Keratinocyte (primary cell): ENCODE measurements around the gene CYP3A4. TPM values are rescaled to one million over a fixed set of nuclear protein-coding genes. Genes with fewer than 3 reads are reported as not detected.
"Not testable (repeated sequence)": the region's sequence is repeated elsewhere in the genome, so short reads cannot be mapped to it uniquely, and the experiment has no call there.

Experiments
- DNase-seq: peaks from one replicate; pipeline ENCODE4 v3.0.0-alpha.2; 2011; ENCODE audit warnings: low read depth, missing footprints, low spot score
- FAIRE-seq: peaks from 2 replicates; lab custom pipeline; 2011; peaks lifted over from hg19 to GRCh38; lab: Jason Lieb, UNC
- H2AFZ ChIP-seq: 2 replicates; pipeline ENCODE4 v1.6.0; 2012; ENCODE audit warnings: low read length, control low read depth, inconsistent platforms; ENCODE audit not compliant: control insufficient read depth
- H3K27ac ChIP-seq: 2 replicates; pipeline ENCODE4 v1.5.1; 2011; ENCODE audit warnings: low read length; ENCODE audit not compliant: control insufficient read depth, insufficient read depth
- H3K27me3 ChIP-seq: 3 replicates; pipeline ENCODE4 v1.6.0; 2011; ENCODE audit warnings: low read length; ENCODE audit not compliant: control insufficient read depth, insufficient read depth; ENCODE audit errors: extremely low read depth
- H3K36me3 ChIP-seq, 2 experiments: 2 replicates in 1 of 2; 3 replicates in 1 of 2; pipeline ENCODE4 v1.5.1; 2011; ENCODE audit warnings: low read length in 2 of 2, mild to moderate bottlenecking in 1 of 2; ENCODE audit not compliant: control insufficient read depth in 2 of 2, insufficient read depth in 2 of 2; ENCODE audit errors: extremely low read depth in 1 of 2
- H3K4me1 ChIP-seq: 3 replicates; pipeline ENCODE4 v1.5.1; 2011; ENCODE audit warnings: low read length; ENCODE audit not compliant: control insufficient read depth, insufficient read depth; ENCODE audit errors: extremely low read depth
- H3K4me2 ChIP-seq: 3 replicates; pipeline ENCODE4 v1.6.0; 2011; ENCODE audit warnings: low read depth, low read length; ENCODE audit not compliant: control insufficient read depth, insufficient read depth; ENCODE audit errors: extremely low read depth
- H3K4me3 ChIP-seq, 3 experiments: fragments of 200-600 bp in 1 of 3; sonication (generic) in 1 of 3; 2 replicates in 2 of 3; 3 replicates in 1 of 3; pipeline ENCODE4 v1.5.1; 2011 to 2016; ENCODE audit warnings: low read length in 3 of 3, mild to moderate bottlenecking in 3 of 3, control low read depth in 2 of 3, inconsistent platforms in 1 of 3, low read depth in 1 of 3, mixed read lengths in 1 of 3, mixed run types in 1 of 3, moderate library complexity in 1 of 3; ENCODE audit not compliant: control insufficient read depth in 2 of 3, insufficient read depth in 2 of 3; ENCODE audit errors: extremely low read depth in 1 of 3
- H3K79me2 ChIP-seq: 2 replicates; pipeline ENCODE4 v1.6.0; 2012; ENCODE audit warnings: low read length; ENCODE audit not compliant: control insufficient read depth, insufficient read depth
- H3K9ac ChIP-seq: 3 replicates; pipeline ENCODE4 v1.6.0; 2011; ENCODE audit warnings: low read length; ENCODE audit not compliant: control insufficient read depth, insufficient read depth; ENCODE audit errors: extremely low read depth
- H3K9me1 ChIP-seq: 3 replicates; pipeline ENCODE4 v1.6.0; 2011; ENCODE audit warnings: low read length; ENCODE audit not compliant: control insufficient read depth, insufficient read depth; ENCODE audit errors: extremely low read depth
- H3K9me3 ChIP-seq: 2 replicates; pipeline ENCODE4 v1.5.1; 2012; ENCODE audit warnings: low read depth, low read length; ENCODE audit not compliant: control insufficient read depth
- H4K20me1 ChIP-seq: 3 replicates; pipeline ENCODE4 v1.6.0; 2011; ENCODE audit warnings: low read length; ENCODE audit not compliant: control insufficient read depth, insufficient read depth; ENCODE audit errors: extremely low read depth
- EZH2 ChIP-seq: IDR thresholded peaks from one replicate; pipeline ENCODE4 v1.6.1; 2012; ENCODE audit warnings: inconsistent platforms, mild to moderate bottlenecking, low read length, moderate library complexity
- dilution Hi-C: fragments of 300-500 bp; cut with MboI; formaldehyde crosslinking; loops from one replicate; pipeline ENCODE4 v1.7.0; 2020; ENCODE audit warnings: low sequenced_read_pairs; ENCODE audit not compliant: extremely low pct_ligation_motif_present
- polyA plus RNA-seq, 5 experiments: library from polyadenylated mRNA; depleted of rRNA in 3 of 5; stranded (reverse) in 3 of 5; stranded (forward) in 1 of 5; unstranded in 1 of 5; fragments of >200 nt; gene quantifications; 1 replicate in 1 of 5; 2 replicates in 3 of 5; 3 replicates in 1 of 5; pipeline versions ENCODE4 v1.2.1 to v1.2.3, GENCODE V29; 2011 to 2012; ENCODE audit warnings: missing spikeins in 2 of 5, low read depth in 1 of 5, low replicate concordance in 1 of 5
- TF ChIP-seq, protein P1 (sequence below), 3 experiments: IDR thresholded peaks in 1 of 3; conservative IDR thresholded peaks in 1 of 3; optimal IDR thresholded peaks in 1 of 3; 2 replicates in 2 of 3; 3 replicates in 1 of 3; pipeline versions ENCODE3 to v1.5.1; 2011; ENCODE audit warnings: low read length in 3 of 3, mild to moderate bottlenecking in 3 of 3, moderate library complexity in 2 of 3, control low read depth in 1 of 3, inconsistent platforms in 1 of 3; ENCODE audit not compliant: insufficient read depth in 2 of 3; ENCODE audit errors: extremely low read depth in 1 of 3

Gene CYP3A4
- polyA plus RNA-seq, 1 donor (not counting 4 experiments of a cell fraction or from before 2014, with no cell fraction given), result not detected

DNA sequence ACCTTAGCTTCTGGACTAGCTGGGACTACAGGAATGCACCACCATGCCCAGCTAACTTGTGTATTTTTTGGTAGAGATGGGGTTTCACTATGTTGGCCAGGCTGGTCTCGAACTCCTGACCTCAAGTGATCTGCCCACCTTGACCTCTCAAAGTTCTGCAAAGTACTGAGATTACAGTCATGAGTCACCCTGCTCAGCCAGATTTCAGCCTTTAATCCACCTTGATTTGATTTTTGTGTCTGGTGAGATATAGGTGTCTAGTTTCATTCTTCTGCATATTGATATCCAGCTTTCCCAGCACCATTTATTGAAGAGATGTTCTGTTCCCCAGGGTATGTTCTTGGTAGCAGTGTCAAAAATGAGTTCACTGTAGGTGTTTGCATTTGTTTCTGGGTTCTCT, 28.9 kb downstream of the CYP3A4 start:
- dilution Hi-C loops, result no loop called here
- Histone ChIP-seq H3K79me2 (no peaks in the 10 kb centered on the region), H3K9ac (no peak overlapping the region), H4K20me1 (no peaks in the 10 kb centered on the region), H3K36me3 (no peaks in the 10 kb centered on the region), H3K4me3 (no peak overlapping the region), H3K9me1 (no peaks in the 10 kb centered on the region), H3K27me3 (no peaks in the 10 kb centered on the region), H3K4me1 (peaks cover 18% of the 10 kb centered on the region), H3K27ac (no peak overlapping the region), H3K4me2 (no peak overlapping the region), H3K9me3 (no peaks in the 10 kb centered on the region), H2AFZ (no peak overlapping the region)
- DNase-seq, result no peak
- no peak for FAIRE-seq
- TF ChIP-seq, protein P1, sequence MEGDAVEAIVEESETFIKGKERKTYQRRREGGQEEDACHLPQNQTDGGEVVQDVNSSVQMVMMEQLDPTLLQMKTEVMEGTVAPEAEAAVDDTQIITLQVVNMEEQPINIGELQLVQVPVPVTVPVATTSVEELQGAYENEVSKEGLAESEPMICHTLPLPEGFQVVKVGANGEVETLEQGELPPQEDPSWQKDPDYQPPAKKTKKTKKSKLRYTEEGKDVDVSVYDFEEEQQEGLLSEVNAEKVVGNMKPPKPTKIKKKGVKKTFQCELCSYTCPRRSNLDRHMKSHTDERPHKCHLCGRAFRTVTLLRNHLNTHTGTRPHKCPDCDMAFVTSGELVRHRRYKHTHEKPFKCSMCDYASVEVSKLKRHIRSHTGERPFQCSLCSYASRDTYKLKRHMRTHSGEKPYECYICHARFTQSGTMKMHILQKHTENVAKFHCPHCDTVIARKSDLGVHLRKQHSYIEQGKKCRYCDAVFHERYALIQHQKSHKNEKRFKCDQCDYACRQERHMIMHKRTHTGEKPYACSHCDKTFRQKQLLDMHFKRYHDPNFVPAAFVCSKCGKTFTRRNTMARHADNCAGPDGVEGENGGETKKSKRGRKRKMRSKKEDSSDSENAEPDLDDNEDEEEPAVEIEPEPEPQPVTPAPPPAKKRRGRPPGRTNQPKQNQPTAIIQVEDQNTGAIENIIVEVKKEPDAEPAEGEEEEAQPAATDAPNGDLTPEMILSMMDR (optimal IDR thresholded peaks at IDR 0.05 in 1 of 3, IDR thresholded peaks at IDR 0.05 in 1 of 3, conservative IDR thresholded peaks at IDR 0.05 in 1 of 3; ENCODE audit: extremely low read depth in 1 of 3, insufficient read depth in 2 of 3, low read length in 3 of 3), result no peak
- TF ChIP-seq EZH2, result no peak

GRCh38 chr7:99752356-99752755, 31.6 kb downstream of the CYP3A4 start:
- Histone ChIP-seq H3K27me3 (no peaks in the 10 kb centered on the region), H3K9me1 (no peaks in the 10 kb centered on the region), H3K79me2 (no peaks in the 10 kb centered on the region), H3K27ac (no peak overlapping the region), H4K20me1 (no peaks in the 10 kb centered on the region), H3K4me2 (no peak overlapping the region), H3K36me3 (no peaks in the 10 kb centered on the region), H3K4me3 (no peak overlapping the region), H3K9me3 (no peaks in the 10 kb centered on the region), H2AFZ (no peak overlapping the region), H3K9ac (no peak overlapping the region), H3K4me1 (peaks cover 25% of the 10 kb centered on the region)
- TF ChIP-seq, protein P1 (optimal IDR thresholded peaks at IDR 0.05 in 1 of 3, IDR thresholded peaks at IDR 0.05 in 1 of 3, conservative IDR thresholded peaks at IDR 0.05 in 1 of 3; ENCODE audit: extremely low read depth in 1 of 3, insufficient read depth in 2 of 3, low read length in 3 of 3), result no peak
- TF ChIP-seq EZH2, result no peak
- no peak for DNase-seq
- dilution Hi-C loops, result no loop called here
- no peak for FAIRE-seq

DNA sequence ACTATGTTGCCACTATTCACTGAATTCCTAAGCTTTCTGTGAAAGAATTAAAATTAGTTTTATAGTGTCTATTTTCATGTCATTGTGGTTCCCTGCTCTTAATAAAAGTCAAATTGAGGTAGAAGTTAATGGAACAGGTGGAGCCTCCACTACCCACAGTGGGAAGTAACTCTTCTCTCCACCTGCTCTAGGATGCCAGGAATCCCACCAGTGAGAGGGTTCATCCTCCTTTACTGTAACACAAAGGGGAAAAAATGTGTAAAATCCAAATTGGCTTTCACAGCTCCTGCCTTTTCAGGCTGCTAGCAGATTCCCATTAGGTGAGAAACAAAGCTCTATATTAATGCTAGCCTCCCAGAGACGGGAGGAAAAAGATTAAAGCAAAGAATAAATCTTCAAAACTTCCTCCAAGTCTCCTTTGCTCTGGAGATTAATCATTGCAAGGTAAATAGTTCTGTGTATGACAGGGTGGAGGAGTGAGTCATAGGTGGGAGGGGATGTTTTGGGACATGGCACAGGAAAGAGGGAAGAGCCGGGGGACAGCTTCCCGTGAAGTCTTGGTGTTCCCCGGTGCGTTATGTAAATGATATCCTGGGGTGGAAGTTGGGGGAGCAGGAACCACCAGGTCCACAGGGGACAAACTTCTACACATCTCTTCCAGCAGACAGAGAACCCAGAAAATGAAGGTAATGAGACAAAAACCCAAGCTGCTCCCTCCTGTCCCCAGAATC, 32.5 kb downstream of the CYP3A4 start:
- DNase-seq, H3K27me3 ChIP-seq, H3K27ac ChIP-seq, dilution Hi-C loops, H3K9me3 ChIP-seq, H3K36me3 ChIP-seq, H4K20me1 ChIP-seq, H3K79me2 ChIP-seq, H3K9me1 ChIP-seq, H2AFZ ChIP-seq, H3K4me3 ChIP-seq, H3K9ac ChIP-seq: not testable (repeated sequence)
- Histone ChIP-seq H3K4me1 (peaks cover 25% of the 10 kb centered on the region), H3K4me2 (peak overlapping the region; percentile 44)
- peak; percentile 90 for FAIRE-seq
